Measurements from ENCODE around the gene SPG21.
A peak's percentile ranks its signal among the peaks of the same experiment; 100 is the strongest.

Gene SPG21

GRCh38 chr15:64991536-64992135, 1.9 kb upstream of the SPG21 start:
- no peak for DNase-seq

GRCh38 chr15:64990168-64990470, 405 bp upstream of the SPG21 start:
- no peak for DNase-seq

GRCh38 chr15:64987136-64987535, 2.6 kb downstream of the SPG21 start:
- no peak for DNase-seq

GRCh38 chr15:64985366-64986033, 4.2 kb downstream of the SPG21 start:
- DNase-seq = no peak

- DNase-seq = no peak
Observed at GRCh38 chr15:64982472-64982871, 7.2 kb downstream of the SPG21 start.

- DNase-seq = no peak
Observed at GRCh38 chr15:64981812-64982431, 7.8 kb downstream of the SPG21 start.

GRCh38 chr15:64979252-64979710, 10.4 kb downstream of the SPG21 start:
- DNase-seq = no peak

GRCh38 chr15:64975390-64975789, 14.3 kb downstream of the SPG21 start:
- DNase-seq = no peak

- DNase-seq = no peak
Observed at GRCh38 chr15:64970698-64971097, 19.0 kb downstream of the SPG21 start.

GRCh38 chr15:64969401-64969800, 20.3 kb downstream of the SPG21 start:
- DNase-seq = no peak

GRCh38 chr15:64961013-64961412, 28.7 kb downstream of the SPG21 start:
- no peak for DNase-seq

- DNase-seq = no peak
Observed at GRCh38 chr15:64960153-64960552, 29.6 kb downstream of the SPG21 start.

GRCh38 chr15:64959128-64959527, 30.6 kb downstream of the SPG21 start:
- DNase-seq = no peak

- no peak for DNase-seq
Observed at GRCh38 chr15:64954395-64954794, 35.3 kb downstream of the SPG21 start.

- no peak for DNase-seq
Observed at GRCh38 chr15:64951777-64952418, 37.8 kb downstream of the SPG21 start.

- DNase-seq = no peak
Observed at GRCh38 chr15:64950888-64951287, 38.8 kb downstream of the SPG21 start.

- DNase-seq = no peak
Observed at GRCh38 chr15:64949383-64950186, 40.1 kb downstream of the SPG21 start.

GRCh38 chr15:64948916-64949315, 40.8 kb downstream of the SPG21 start:
- DNase-seq = no peak

- no peak for DNase-seq
Observed at GRCh38 chr15:64947211-64947610, 42.5 kb downstream of the SPG21 start.

- DNase-seq = no peak
Observed at GRCh38 chr15:64944961-64945360, 44.8 kb downstream of the SPG21 start.

- DNase-seq = no peak
Observed at GRCh38 chr15:64943512-64944225, 46.0 kb downstream of the SPG21 start.

- no peak for DNase-seq
Observed at GRCh38 chr15:64942356-64942755, 47.4 kb downstream of the SPG21 start.

GRCh38 chr15:64938192-64938591, 51.5 kb downstream of the SPG21 start:
- DNase-seq = peak; percentile 77

All from NCI-H226 (cell line).